GM12878 (cell line): ENCODE data around the gene PRRC2B. TPM values are rescaled to one million over a fixed set of nuclear protein-coding genes. Genes with fewer than 3 reads are reported as not detected.

Experiments
- ATAC-seq: fragments of 200-7000 bp; cut with Tn5 transposase; 3 replicates; pipeline ENCODE4 v1.9.1; 2020; ENCODE audit warnings: mild to moderate bottlenecking, moderate library complexity
- BruUV-seq: library from RNA; stranded (reverse); fragments of 400-500 nt; replicated peaks from 2 replicates; lab custom pipeline; 2021; lab: Mats Ljungman, UMichigan
- CTCF ChIA-PET: fragments of 300-600 bp; sonication (Branson Sonifier 250); formaldehyde crosslinking; extraction: SDS; loops from one replicate; lab custom pipeline; 2021; ENCODE audit warnings: inconsistent platforms; lab: Yijun Ruan, JAX
- POLR2A ChIA-PET: fragments of 350-600 bp; formaldehyde crosslinking; extraction: SDS; loops from one replicate; lab custom pipeline; 2021; ENCODE audit warnings: inconsistent platforms; lab: Charles Lee
- RAD21 ChIA-PET: fragments of 300-600 bp; sonication (Branson Sonifier 250); formaldehyde crosslinking; loops from one replicate; lab custom pipeline; 2023; ENCODE audit warnings: antibody characterized with exemption; ENCODE audit not compliant: unreplicated experiment; lab: Charles Lee
- SMC1A ChIA-PET: fragments of 300-600 bp; sonication (Branson Sonifier 250); formaldehyde crosslinking; loops from one replicate; lab custom pipeline; 2023; ENCODE audit not compliant: unreplicated experiment, uncharacterized antibody; lab: Charles Lee
- DNase-seq: peaks from one replicate; pipeline ENCODE4 v3.0.0-alpha.2; 2011; ENCODE audit warnings: low read depth, low spot score
- FAIRE-seq: peaks from 3 replicates; lab custom pipeline; 2011; peaks lifted over from hg19 to GRCh38; lab: Jason Lieb, UNC
- H2AFZ ChIP-seq: 2 replicates; pipeline ENCODE4 v1.6.0; 2011; ENCODE audit warnings: low read depth, low read length, control low read depth; ENCODE audit not compliant: control insufficient read depth
- H3K27ac ChIP-seq: 2 replicates; pipeline ENCODE4 v1.5.1; 2011; ENCODE audit warnings: control low read depth; ENCODE audit not compliant: control insufficient read depth, insufficient read depth
- H3K27me3 ChIP-seq, 2 experiments: replicated peaks in 1 of 2; 2 replicates each; pipeline versions ENCODE4 v1.6.0 to v1.6.1; 2011; ENCODE audit warnings: low read length in 1 of 2; ENCODE audit not compliant: control insufficient read depth in 2 of 2, insufficient read depth in 2 of 2
- H3K36me3 ChIP-seq, 2 experiments: 2 replicates each; pipeline ENCODE4 v1.5.1; 2011; ENCODE audit warnings: low read length in 1 of 2; ENCODE audit not compliant: control insufficient read depth in 2 of 2, insufficient read depth in 2 of 2
- H3K4me1 ChIP-seq: 2 replicates; pipeline ENCODE4 v1.6.1; 2011; ENCODE audit warnings: mild to moderate bottlenecking, low read length, moderate library complexity, mixed read lengths; ENCODE audit not compliant: control insufficient read depth, insufficient read depth
- H3K4me2 ChIP-seq: 2 replicates; pipeline ENCODE4 v1.6.0; 2011; ENCODE audit warnings: control low read depth; ENCODE audit not compliant: control insufficient read depth, insufficient read depth
- H3K4me3 ChIP-seq: fragments of 200-600 bp; sonication (generic); 2 replicates; pipeline ENCODE4 v1.5.1; 2016
- H3K79me2 ChIP-seq: 2 replicates; pipeline ENCODE4 v1.6.0; 2011; ENCODE audit warnings: low read length; ENCODE audit not compliant: control insufficient read depth, insufficient read depth
- H3K9ac ChIP-seq: 2 replicates; pipeline ENCODE4 v1.8.0; 2011; ENCODE audit warnings: low read length, control low read depth, mixed read lengths; ENCODE audit not compliant: control insufficient read depth, insufficient read depth
- H3K9me3 ChIP-seq: replicated peaks from 3 replicates; pipeline ENCODE4 v1.5.1; 2011; ENCODE audit warnings: mild to moderate bottlenecking, low read length; ENCODE audit not compliant: control insufficient read depth, insufficient read depth
- H4K20me1 ChIP-seq: 2 replicates; pipeline ENCODE4 v1.6.0; 2011; ENCODE audit not compliant: control insufficient read depth, insufficient read depth
- ATF3 ChIP-seq: IDR thresholded peaks from 2 replicates; pipeline ENCODE4 v1.6.1; 2011; ENCODE audit warnings: low read depth, mild to moderate bottlenecking, low read length, moderate library complexity, borderline replicate concordance; ENCODE audit errors: extremely low read depth
- CEBPB ChIP-seq, 2 experiments: fragments of 150-350 bp in 1 of 2; IDR thresholded peaks; 2 replicates each; pipeline ENCODE4 v1.6.1; 2012 to 2014; ENCODE audit warnings: low read depth in 2 of 2, low read length in 2 of 2, borderline replicate concordance in 1 of 2, inconsistent platforms in 1 of 2
- EZH2 ChIP-seq: IDR thresholded peaks from 2 replicates; pipeline ENCODE4 v1.6.1; 2012; ENCODE audit warnings: low read depth, mild to moderate bottlenecking, control low read depth, inconsistent platforms, low read length, borderline replicate concordance; ENCODE audit not compliant: control insufficient read depth
- IRF4 ChIP-seq: IDR thresholded peaks from 2 replicates; pipeline ENCODE4 v1.6.1; 2011; ENCODE audit warnings: low read depth, low read length
- MYB ChIP-seq: fragments of 150-350 bp; IDR thresholded peaks from 2 replicates; pipeline ENCODE4 v1.6.1; 2014; ENCODE audit warnings: mild to moderate bottlenecking, low read depth, low read length, borderline replicate concordance
- POLR2AphosphoS2 ChIP-seq: IDR thresholded peaks from 2 replicates; pipeline ENCODE4 v1.6.1; 2011; ENCODE audit warnings: low read depth, mild to moderate bottlenecking, low read length, improper control_type of control experiment, moderate library complexity
- RBBP5 ChIP-seq: fragments of 200-600 bp; sonication (generic); conservative IDR thresholded peaks from 2 replicates; pipeline ENCODE4 v1.6.1; 2016
- REST ChIP-seq: IDR thresholded peaks from 2 replicates; pipeline ENCODE4 v1.6.1; 2012; ENCODE audit warnings: mild to moderate bottlenecking, low read depth, low read length
- RFX5 ChIP-seq: IDR thresholded peaks from 2 replicates; pipeline ENCODE4 v1.6.1; 2011; ENCODE audit warnings: low read depth, low read length, improper control_type of control experiment
- SUZ12 ChIP-seq: fragments of 200-600 bp; sonication (generic); IDR thresholded peaks from one replicate; pipeline ENCODE4 v1.6.1; 2018; ENCODE audit warnings: antibody characterized with exemption, mild to moderate bottlenecking; ENCODE audit not compliant: unreplicated experiment
- WRNIP1 ChIP-seq: IDR thresholded peaks from 2 replicates; pipeline ENCODE4 v1.6.1; 2011; ENCODE audit warnings: low read depth, low read length, improper control_type of control experiment, borderline replicate concordance
- ZBTB33 ChIP-seq: fragments of 450-650 bp; IDR thresholded peaks from 2 replicates; pipeline ENCODE4 v1.6.1; 2017; ENCODE audit warnings: mild to moderate bottlenecking
- ZNF274 ChIP-seq: IDR thresholded peaks from one replicate; pipeline ENCODE4 v1.8.0; 2011; ENCODE audit not compliant: insufficient read length, insufficient read depth
- WGBS: methylation state at CpG from one replicate; pipeline ENCODE4 v1.1.6; 2016; ENCODE audit warnings: low lambda C conversion rate; ENCODE audit not compliant: insufficient replicate concordance, insufficient coverage; ENCODE audit errors: missing lambda C conversion rate; 5-methylcytosine and 5-hydroxymethylcytosine counted together
- in situ Hi-C: fragments of 300-500 bp; cut with MboI; formaldehyde crosslinking; loops from 9 replicates; pipeline ENCODE4 v1.14.3; 2018; ENCODE audit warnings: mixed read lengths
- intact Hi-C: fragments of 100-400 bp; cut with micrococcal nuclease; formaldehyde crosslinking; loops from one replicate; pipeline ENCODE4 v1.14.2; 2022; ENCODE audit not compliant: unreplicated experiment
- polyA plus RNA-seq, 11 experiments: library from polyadenylated mRNA; depleted of rRNA in 4 of 11; unstranded in 6 of 11; stranded (reverse) in 5 of 11; fragments of >200 nt; fragmentation: Nextera tagmentation in 4 of 11; fragmentation: Illumina TruSeq in 1 of 11; extraction: Ambion mirVana in 4 of 11; extraction: Trizol in 1 of 11; gene quantifications; 1 replicate in 1 of 11; 2 replicates in 10 of 11; pipeline versions ENCODE4 v1.2.1 to v1.2.3, GENCODE V29; 2011 to 2016; ENCODE audit warnings: inconsistent platforms in 2 of 11, missing spikeins in 2 of 11, low read depth in 1 of 11
- total RNA-seq, 4 experiments: library from RNA; depleted of rRNA in 3 of 4; stranded (reverse); fragments of >200 nt in 3 of 4; fragmentation: Illumina TruSeq in 1 of 4; extraction: Trizol in 1 of 4; gene quantifications; 2 replicates each; pipeline versions ENCODE4 v1.2.1 to v1.2.3, GENCODE V29; 2013 to 2021
- TF ChIP-seq, protein P1 (sequence below): fragments of 450-650 bp; formaldehyde crosslinking; IDR thresholded peaks from 2 replicates; pipeline ENCODE4 v1.5.0; 2022; ENCODE audit warnings: mild to moderate bottlenecking, missing genetic modification characterization

Gene PRRC2B
- total and polyA plus RNA-seq, 10 of the 15 experiments (the other 5 are each of a cell fraction or from before 2014, with no cell fraction given), result 0.84 to 155 (median 28.7) TPM

DNA sequence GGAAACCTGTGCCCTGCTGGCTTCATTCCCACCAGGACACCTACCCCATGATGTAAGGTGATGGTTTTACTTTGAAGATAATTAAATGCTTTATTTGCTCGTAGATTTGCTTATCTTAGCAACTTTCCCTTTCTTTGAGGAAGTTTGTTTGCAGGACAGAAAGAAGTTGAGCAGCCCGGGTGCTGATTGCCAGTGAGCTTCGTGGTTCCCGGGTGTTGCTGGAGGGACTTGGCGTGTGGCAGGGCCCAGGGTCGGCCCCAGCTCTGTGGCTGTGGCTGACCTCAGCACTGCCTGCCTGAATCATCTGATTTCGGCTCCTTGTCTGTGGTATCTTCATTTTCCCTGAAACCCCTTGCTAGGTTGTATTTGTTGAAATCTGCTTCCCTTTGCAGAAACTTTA is 117.5 kb downstream of the PRRC2B start (continued):
- TF ChIP-seq REST (no peak), POLR2AphosphoS2 (no peak), CEBPB (IDR thresholded peaks at IDR 0.05; ENCODE audit: borderline replicate concordance in 1 of 2, low read depth in 2 of 2, low read length in 2 of 2) (no peak)

- H3K4me1 ChIP-seq, result no peaks in the 10 kb centered on the region
- FAIRE-seq, result no peak
- no peak overlapping the region for H3K27ac ChIP-seq
- ChIA-PET RAD21 (no interaction called here), SMC1A (no interaction called here), POLR2A (no interaction called here), CTCF (no interaction called here)
- H3K79me2 ChIP-seq, result no peaks in the 10 kb centered on the region
- H3K4me3 ChIP-seq, result no peak overlapping the region
- no peak for ATAC-seq
- WGBS, result 98% methylated on average over 6 of the region's 6 CpGs
- H2AFZ ChIP-seq, result no peak overlapping the region
- H3K4me2 ChIP-seq, result no peak overlapping the region
- no peaks in the 10 kb centered on the region for H3K27me3 ChIP-seq
- no TSS peak for BruUV-seq
- peaks cover 7 to 19% of the 10 kb centered on the region in 2 experiments; a peak in 3 of 4 replicates for H3K36me3 ChIP-seq
- intact Hi-C loops (no loop called here), in situ Hi-C loops (no loop called here)
- H3K9me3 ChIP-seq, result no peaks in the 10 kb centered on the region
- DNase-seq, result no peak
- no peaks in the 10 kb centered on the region for H4K20me1 ChIP-seq
- H3K9ac ChIP-seq, result no peak overlapping the region
- no peak for TF ChIP-seq WRNIP1
- no peak for TF ChIP-seq RBBP5
- TF ChIP-seq, protein P1, sequence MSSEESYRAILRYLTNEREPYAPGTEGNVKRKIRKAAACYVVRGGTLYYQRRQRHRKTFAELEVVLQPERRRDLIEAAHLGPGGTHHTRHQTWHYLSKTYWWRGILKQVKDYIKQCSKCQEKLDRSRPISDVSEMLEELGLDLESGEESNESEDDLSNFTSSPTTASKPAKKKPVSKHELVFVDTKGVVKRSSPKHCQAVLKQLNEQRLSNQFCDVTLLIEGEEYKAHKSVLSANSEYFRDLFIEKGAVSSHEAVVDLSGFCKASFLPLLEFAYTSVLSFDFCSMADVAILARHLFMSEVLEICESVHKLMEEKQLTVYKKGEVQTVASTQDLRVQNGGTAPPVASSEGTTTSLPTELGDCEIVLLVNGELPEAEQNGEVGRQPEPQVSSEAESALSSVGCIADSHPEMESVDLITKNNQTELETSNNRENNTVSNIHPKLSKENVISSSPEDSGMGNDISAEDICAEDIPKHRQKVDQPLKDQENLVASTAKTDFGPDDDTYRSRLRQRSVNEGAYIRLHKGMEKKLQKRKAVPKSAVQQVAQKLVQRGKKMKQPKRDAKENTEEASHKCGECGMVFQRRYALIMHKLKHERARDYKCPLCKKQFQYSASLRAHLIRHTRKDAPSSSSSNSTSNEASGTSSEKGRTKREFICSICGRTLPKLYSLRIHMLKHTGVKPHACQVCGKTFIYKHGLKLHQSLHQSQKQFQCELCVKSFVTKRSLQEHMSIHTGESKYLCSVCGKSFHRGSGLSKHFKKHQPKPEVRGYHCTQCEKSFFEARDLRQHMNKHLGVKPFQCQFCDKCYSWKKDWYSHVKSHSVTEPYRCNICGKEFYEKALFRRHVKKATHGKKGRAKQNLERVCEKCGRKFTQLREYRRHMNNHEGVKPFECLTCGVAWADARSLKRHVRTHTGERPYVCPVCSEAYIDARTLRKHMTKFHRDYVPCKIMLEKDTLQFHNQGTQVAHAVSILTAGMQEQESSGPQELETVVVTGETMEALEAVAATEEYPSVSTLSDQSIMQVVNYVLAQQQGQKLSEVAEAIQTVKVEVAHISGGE, result no peak
- TF ChIP-seq RFX5, result no peak
- TF ChIP-seq IRF4, result no peak
- TF ChIP-seq SUZ12, result no peak
- TF ChIP-seq MYB, result no peak
- TF ChIP-seq EZH2, result no peak
- TF ChIP-seq POLR2AphosphoS2, result no peak
- TF ChIP-seq ATF3, result no peak
- no peak for TF ChIP-seq ZNF274
- no peak for TF ChIP-seq ZBTB33
Measured at GRCh38 chr9:131511880-131512279, 118.0 kb downstream of the PRRC2B start.
